ENCODE results near the gene RPS6KA2. TPM values are rescaled to one million over a fixed set of nuclear protein-coding genes. Genes with fewer than 3 reads are reported as not detected.
A peak's percentile ranks its signal among the peaks of the same experiment; 100 is the strongest.

The RPS6KA2 gene
- total RNA-seq, 3 donors from 2014 or later (not counting 1 experiment from before 2014, with no cell fraction given), result 2.8 to 4.5 (median 2.9) TPM

- Histone ChIP-seq H3K9me3 (ENCODE audit: control insufficient read depth, insufficient read depth, low read length) (peaks cover 5% of the 10 kb centered on the region), H3K4me1 (ENCODE audit: control insufficient read depth, insufficient read depth, low read length) (no peaks in the 10 kb centered on the region), H3K27me3 (ENCODE audit: control insufficient read depth, insufficient read depth, low read length) (peaks cover 9% of the 10 kb centered on the region), H3K27ac (ENCODE audit: low read length) (no peak overlapping the region), H3K4me3 (ENCODE audit: low read length) (no peak overlapping the region), H3K36me3 (ENCODE audit: control insufficient read depth, insufficient read depth, low read length) (no peaks in the 10 kb centered on the region)
- Mint-ChIP-seq H3K4me3 (no peak overlapping the region), H3K4me1 (peaks cover 10 to 11% of the 10 kb centered on the region in 2 donors), H3K9me3 (no peaks in the 10 kb centered on the region), H3K27me3 (ENCODE audit: low read depth in 2 of 2) (peaks cover 38 to 55% of the 10 kb centered on the region in 2 donors), H3K36me3 (no peaks in the 10 kb centered on the region), H3K27ac (no peak overlapping the region)
- intact Hi-C loops (cut with micrococcal nuclease), result no loop called here
- 23% methylated on average over 19 of the region's 19 CpGs for WGBS (ENCODE audit: insufficient coverage)
- DNase-seq (peak in 1 of 2 donors; percentile 25), ATAC-seq (peak in 1 of 3 donors; percentile 37)
- TF ChIP-seq CTCF (IDR thresholded peaks at IDR 0.05), result no peak
These were observed 13.4 kb upstream of the RPS6KA2 start for GRCh38 chr6:166640342-166641043.

- no peak overlapping the region for H3K27ac ChIP-seq (ENCODE audit: low read length)
- H3K9me3 Mint-ChIP-seq, result no peaks in the 10 kb centered on the region
- no peak overlapping the region for H3K27ac Mint-ChIP-seq
- intact Hi-C loops (cut with micrococcal nuclease), result no loop called here
- H3K36me3 Mint-ChIP-seq, result no peaks in the 10 kb centered on the region
- H3K36me3 ChIP-seq (ENCODE audit: control insufficient read depth, insufficient read depth, low read length), result no peaks in the 10 kb centered on the region
- no peak for DNase-seq
- H3K4me1 Mint-ChIP-seq, result peaks cover 10 to 11% of the 10 kb centered on the region in 2 donors
- H3K4me3 ChIP-seq (ENCODE audit: low read length), result no peak overlapping the region
- no peaks in the 10 kb centered on the region for H3K4me1 ChIP-seq (ENCODE audit: control insufficient read depth, insufficient read depth, low read length)
- H3K4me3 Mint-ChIP-seq, result no peak overlapping the region
- ATAC-seq, result no peak
- TF ChIP-seq CTCF (IDR thresholded peaks at IDR 0.05), result no peak
- WGBS (ENCODE audit: insufficient coverage), result 90% methylated on average over 5 of the region's 6 CpGs
- H3K9me3 ChIP-seq (ENCODE audit: control insufficient read depth, insufficient read depth, low read length), result peaks cover 5% of the 10 kb centered on the region
- H3K27me3 Mint-ChIP-seq (ENCODE audit: low read depth in 2 of 2), result peaks cover 41 to 55% of the 10 kb centered on the region in 2 donors
- peaks cover 9% of the 10 kb centered on the region for H3K27me3 ChIP-seq (ENCODE audit: control insufficient read depth, insufficient read depth, low read length)
These were observed 12.9 kb upstream of the RPS6KA2 start for GRCh38 chr6:166639921-166640320.

- H3K9me3 Mint-ChIP-seq, result no peaks in the 10 kb centered on the region
- H3K36me3 Mint-ChIP-seq, result no peaks in the 10 kb centered on the region
- no peaks in the 10 kb centered on the region for H3K4me1 ChIP-seq (ENCODE audit: control insufficient read depth, insufficient read depth, low read length)
- intact Hi-C loops (cut with micrococcal nuclease), result no loop called here
- TF ChIP-seq CTCF (IDR thresholded peaks at IDR 0.05), result no peak
- no peak overlapping the region for H3K4me3 ChIP-seq (ENCODE audit: low read length)
- H3K27ac Mint-ChIP-seq, result no peak overlapping the region
- no peak overlapping the region for H3K4me3 Mint-ChIP-seq
- no peaks in the 10 kb centered on the region for H3K36me3 ChIP-seq (ENCODE audit: control insufficient read depth, insufficient read depth, low read length)
- ATAC-seq (no peak), DNase-seq (no peak)
- H3K4me1 Mint-ChIP-seq, result peaks cover 10 to 11% of the 10 kb centered on the region in 2 donors
- 58% methylated on average over 7 of the region's 7 CpGs for WGBS (ENCODE audit: insufficient coverage)
- peaks cover 44 to 56% of the 10 kb centered on the region in 2 donors for H3K27me3 Mint-ChIP-seq (ENCODE audit: low read depth in 2 of 2)
- no peak overlapping the region for H3K27ac ChIP-seq (ENCODE audit: low read length)
- H3K27me3 ChIP-seq (ENCODE audit: control insufficient read depth, insufficient read depth, low read length), result peaks cover 9% of the 10 kb centered on the region
- H3K9me3 ChIP-seq (ENCODE audit: control insufficient read depth, insufficient read depth, low read length), result peaks cover 1% of the 10 kb centered on the region
These were observed 11.5 kb upstream of the RPS6KA2 start for GRCh38 chr6:166638573-166638964.

Measured in natural killer cell (primary cell).